GM19438 (cell line): ENCODE measurements around the gene SART1.
"Not testable (repeated sequence)": the region's sequence is repeated elsewhere in the genome, so short reads cannot be mapped to it uniquely, and the experiment has no call there.

ENCODE experiments used
- ATAC-seq: cut with Tn5 transposase; IDR thresholded peaks from one replicate; pipeline ENCODE4 v1.9.1; 2021; ENCODE audit warnings: low read depth; ENCODE audit not compliant: unreplicated experiment

SART1 gene

GRCh38 chr11:66014804-66015453, 53.4 kb downstream of the SART1 start:
- ATAC-seq: no peak

GRCh38 chr11:66015454-66015881, 53.9 kb downstream of the SART1 start:
- no peak for ATAC-seq

GRCh38 chr11:66015936-66016792, 54.6 kb downstream of the SART1 start:
- ATAC-seq: no peak

GRCh38 chr11:66016793-66017177, 55.3 kb downstream of the SART1 start:
- no peak for ATAC-seq

GRCh38 chr11:66017321-66017720, 55.8 kb downstream of the SART1 start:
- no peak for ATAC-seq

GRCh38 chr11:66020212-66020611, 58.7 kb downstream of the SART1 start:
- ATAC-seq: no peak

- no peak for ATAC-seq
Measured at GRCh38 chr11:66020618-66021357, 59.3 kb downstream of the SART1 start.

- no peak for ATAC-seq
Measured at GRCh38 chr11:66022401-66023185, 61.1 kb downstream of the SART1 start.

- not testable (repeated sequence) for ATAC-seq
Measured at GRCh38 chr11:66023186-66023440, 61.6 kb downstream of the SART1 start.

- ATAC-seq: no peak
Measured at GRCh38 chr11:66026017-66026529, 64.5 kb downstream of the SART1 start, which contains the start of gene CATSPER1. TSS of gene CATSPER1 (minus strand) at chr11:66026479. CDS start at chr11:66026379, 100 bp downstream.
